GM19240 (cell line): Measurements from ENCODE around the gene RPS6KL1.

Experiments used
- DNase-seq: peaks from one replicate; pipeline ENCODE4 v3.0.0; 2011; ENCODE audit warnings: low spot score; ENCODE audit not compliant: insufficient read length

RPS6KL1 gene

GRCh38 chr14:74913986-74914573 lies 9.0 kb downstream of the RPS6KL1 start:
- no peak for DNase-seq

DNA sequence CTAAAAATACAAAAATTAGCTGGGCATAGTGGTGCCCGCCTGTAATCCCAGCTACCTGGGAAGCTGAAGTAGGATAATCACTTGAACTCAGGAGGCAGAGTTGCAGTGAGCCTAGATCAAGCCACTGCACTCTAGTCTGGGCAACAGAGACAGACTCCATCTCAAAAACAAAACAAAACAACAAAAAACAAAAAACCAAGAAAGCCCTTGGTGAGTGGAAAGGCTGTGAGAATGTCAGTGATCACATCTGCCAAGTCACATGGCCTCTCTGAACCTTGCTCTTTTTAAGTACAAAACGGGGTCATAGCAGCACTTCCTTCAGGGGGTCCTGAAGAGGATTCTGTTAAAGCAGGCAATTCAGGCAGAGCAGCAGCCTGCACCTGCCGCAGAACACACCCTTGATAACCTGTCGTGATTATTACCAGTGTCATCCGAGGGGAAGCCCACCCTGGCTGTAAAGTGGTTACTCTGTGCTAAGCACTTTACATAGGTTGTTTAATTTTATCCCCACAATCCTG lies 9.6 kb downstream of the RPS6KL1 start:
- DNase-seq, result no peak

DNA sequence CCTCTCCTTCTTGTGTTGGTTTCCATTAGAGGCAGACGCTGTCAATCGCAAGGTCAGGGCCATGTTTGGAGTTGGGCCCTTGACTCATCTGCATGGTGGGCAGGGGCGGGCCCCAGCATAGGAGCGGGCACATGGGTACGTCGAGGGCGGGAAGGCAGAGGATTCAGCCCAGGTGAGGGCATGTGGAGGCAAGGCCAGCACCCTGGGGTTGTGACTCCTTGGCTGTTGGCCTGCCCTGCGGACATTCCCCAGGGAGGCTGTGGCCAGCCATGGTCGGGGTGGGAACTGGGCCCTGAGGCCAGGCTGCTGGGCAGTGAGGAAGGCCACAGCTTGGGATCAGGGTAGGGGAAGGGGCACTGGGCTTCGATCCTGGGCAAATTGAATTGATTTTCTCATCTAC lies 10.3 kb downstream of the RPS6KL1 start:
- DNase-seq, result no peak

GRCh38 chr14:74912111-74912510 lies 10.9 kb downstream of the RPS6KL1 start:
- no peak for DNase-seq

- no peak for DNase-seq
Observed at GRCh38 chr14:74911704-74912103, 11.4 kb downstream of the RPS6KL1 start.

DNA sequence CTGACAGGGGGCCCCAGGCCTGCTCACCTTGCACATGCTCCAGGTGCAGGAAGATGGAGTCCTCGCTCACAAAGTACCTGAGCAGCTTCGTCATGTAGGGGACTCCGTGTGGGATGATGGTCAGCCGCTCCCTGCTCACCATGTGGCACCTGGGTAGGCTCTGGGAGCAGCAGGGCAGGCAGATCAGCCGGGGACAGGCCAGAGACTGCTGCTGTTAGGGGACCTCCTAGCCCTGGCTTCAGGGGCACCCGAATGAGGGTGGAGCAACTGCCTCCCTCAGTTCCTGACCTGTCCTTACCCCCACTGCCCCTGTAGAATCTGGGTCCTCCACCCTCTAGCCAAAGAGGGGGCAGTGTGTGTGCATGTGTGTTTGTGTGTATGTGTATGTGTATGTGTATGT lies 11.8 kb downstream of the RPS6KL1 start:
- no peak for DNase-seq

GRCh38 chr14:74910556-74910955 lies 12.5 kb downstream of the RPS6KL1 start:
- DNase-seq, result no peak

DNA sequence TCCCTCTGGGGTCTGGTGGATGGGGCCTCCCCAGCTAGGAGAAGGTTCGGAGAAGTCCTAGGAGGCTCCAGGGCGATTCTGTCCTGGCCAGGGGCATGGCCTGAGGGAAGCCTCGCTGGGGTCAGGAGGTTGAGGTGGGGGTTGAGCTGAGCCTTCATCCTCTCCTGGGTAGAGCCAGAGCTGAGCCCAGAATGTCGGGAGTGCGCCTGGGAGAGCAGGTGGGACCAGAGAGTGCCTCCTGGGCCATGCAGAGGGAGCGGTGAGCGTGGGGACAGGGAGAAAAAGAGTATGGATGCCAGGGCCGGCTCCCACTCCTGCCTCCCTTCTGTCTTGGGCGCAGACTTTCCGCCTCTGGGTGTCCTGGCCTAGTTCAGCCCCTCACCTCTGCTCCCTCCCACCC lies 13.1 kb downstream of the RPS6KL1 start:
- DNase-seq, result no peak

DNA sequence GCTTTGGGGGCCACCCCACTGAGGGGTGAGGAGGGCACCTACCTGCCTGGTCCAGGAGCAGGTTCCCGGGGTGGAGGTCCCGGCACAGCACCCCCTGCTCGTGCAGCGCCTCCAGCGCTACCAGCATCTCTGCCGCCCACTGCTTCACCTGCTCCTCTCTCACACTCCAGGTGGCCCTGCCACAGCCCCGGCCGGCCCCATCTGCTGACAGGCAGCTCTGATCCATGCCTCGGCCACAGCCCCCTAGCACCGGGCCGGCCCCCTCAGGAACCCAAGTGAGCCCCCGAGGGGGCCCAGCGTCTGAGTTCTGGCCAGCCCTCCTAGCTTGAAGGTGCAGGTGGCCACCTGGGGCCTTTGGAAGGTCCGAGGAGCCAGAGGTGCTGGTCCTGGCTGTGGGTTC lies 13.6 kb downstream of the RPS6KL1 start:
- no peak for DNase-seq

GRCh38 chr14:74908861-74909341 lies 14.2 kb downstream of the RPS6KL1 start:
- no peak for DNase-seq

DNA sequence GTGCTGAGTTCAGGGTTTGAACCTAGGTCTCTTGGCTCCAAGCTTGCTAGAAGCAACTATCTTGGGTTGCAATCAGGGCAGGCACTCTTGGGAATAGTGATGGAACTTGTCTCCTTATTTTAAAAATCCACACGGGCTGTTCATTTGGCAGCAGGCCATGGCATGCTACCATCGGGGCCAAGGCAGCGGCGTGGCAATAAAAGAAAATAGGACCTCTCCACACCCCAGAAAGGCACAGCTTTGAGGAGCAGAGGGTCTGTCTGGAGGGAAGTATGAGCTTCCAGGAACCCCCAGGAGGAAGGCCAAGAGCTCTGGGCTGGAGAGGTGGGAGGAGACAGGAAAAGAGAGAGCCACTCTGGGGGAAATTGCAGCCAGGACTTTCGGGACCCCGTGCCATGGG lies 15.3 kb downstream of the RPS6KL1 start:
- DNase-seq, result no peak

- no peak for DNase-seq
Observed at GRCh38 chr14:74906925-74907521, 16.0 kb downstream of the RPS6KL1 start.

GRCh38 chr14:74905595-74906142 lies 17.4 kb downstream of the RPS6KL1 start:
- peak; percentile 56 for DNase-seq

DNA sequence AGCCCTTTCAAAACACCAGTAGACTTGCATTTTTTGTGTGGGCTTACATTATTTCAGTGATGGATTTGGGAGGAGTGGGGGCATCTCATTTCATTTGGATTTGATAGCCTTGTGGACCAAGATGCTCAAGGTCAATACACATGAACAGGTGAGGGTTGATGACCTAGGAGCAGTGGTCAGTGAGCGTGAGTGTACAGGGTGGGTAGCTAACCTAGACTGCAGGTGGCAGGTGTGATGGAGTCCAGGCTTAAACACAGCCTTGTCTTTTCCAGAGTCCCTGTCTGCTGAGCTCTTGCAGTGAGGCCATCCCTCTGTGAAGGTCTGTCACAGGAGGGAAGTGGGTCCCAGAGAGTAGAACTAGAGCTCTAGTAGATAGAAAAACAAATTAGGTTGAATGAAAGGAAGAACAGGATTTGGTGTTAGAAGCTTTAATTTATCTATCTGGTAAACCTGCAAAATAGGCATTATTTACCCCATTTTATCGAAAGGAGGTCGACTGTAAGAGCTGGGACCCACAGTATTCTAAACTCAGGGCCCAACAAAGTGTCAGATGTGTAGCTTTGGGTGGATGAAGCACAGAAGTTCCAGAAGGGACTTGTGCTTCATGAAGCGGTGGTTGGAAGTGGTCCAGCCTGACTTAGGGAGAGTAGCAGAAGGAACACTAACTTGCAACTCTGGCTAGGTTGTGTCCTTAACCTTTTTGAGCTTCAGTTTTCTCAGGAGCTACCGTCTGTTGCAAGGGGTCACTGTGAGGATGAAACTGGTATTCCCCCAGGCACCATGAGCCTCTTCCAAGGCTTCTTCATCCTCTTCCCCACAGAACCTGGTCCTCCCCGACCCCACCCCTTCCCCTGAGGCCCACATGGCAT lies 18.2 kb downstream of the RPS6KL1 start:
- DNase-seq, result no peak

GRCh38 chr14:74902941-74903705 lies 19.9 kb downstream of the RPS6KL1 start:
- DNase-seq, result no peak

DNA sequence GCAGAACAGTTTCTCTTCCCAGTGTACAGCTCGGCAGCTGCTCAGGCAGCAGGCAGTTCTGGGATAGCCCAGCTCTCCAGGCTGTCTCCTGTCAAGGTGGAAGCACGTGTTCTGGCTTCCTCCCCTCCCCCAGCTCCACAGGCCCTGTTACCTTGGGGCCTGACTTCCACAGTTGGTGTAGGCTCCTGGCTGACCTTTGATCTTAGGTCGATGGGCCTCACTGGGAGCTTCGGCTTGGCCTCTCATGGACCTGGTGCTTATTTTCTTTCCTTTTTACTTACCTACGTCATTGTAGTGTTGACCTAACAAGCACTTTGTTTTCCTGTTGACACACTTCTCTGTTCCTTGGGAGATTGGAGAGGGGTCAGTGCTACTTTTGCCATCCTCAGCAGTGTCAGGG lies 24.4 kb downstream of the RPS6KL1 start:
- DNase-seq, result no peak

DNA sequence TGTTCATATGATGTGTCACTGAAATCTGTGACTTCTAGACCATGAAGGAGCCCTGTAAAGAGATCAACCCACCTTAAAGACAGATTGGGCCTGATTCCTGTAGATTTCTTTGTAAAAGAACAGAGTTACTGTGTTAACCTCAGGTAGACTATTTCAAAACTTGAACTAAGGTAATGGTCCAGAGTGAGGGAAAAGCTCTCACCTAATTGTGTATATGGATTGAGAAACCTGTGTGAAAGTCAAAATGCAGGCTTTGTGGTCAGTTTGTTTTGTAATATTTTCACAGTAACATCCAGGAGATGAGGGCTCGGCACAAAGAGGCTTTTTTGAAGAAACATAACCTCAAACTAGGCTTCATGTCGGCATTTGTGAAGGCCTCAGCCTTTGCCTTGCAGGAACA lies 25.0 kb downstream of the RPS6KL1 start:
- DNase-seq, result no peak

- DNase-seq, result no peak
Observed at GRCh38 chr14:74897642-74898041, 25.4 kb downstream of the RPS6KL1 start.

GRCh38 chr14:74896400-74896799 lies 26.7 kb downstream of the RPS6KL1 start:
- no peak for DNase-seq

DNA sequence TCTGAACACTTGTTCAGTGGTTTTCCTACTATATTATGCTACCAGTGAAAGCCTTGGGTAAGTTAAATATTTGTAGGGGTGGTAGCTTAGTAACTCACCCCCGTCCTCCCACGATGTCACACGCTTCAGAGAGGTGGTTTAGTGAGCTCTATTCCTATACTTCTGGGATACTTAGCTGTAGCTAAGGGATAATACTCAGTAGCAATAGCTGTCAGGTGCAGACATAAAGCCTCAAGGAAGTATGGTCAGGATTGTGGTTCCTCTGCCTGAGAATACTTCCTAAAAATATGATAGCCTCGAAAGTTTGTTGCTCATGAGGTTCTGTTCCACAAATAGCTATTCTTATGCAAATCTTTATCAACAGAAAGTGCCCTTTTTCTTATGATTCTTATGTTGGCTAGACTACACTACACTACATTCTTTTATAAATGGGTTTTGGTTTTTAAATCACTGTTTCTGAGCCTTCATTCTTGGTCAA lies 29.4 kb downstream of the RPS6KL1 start:
- DNase-seq, result no peak

GRCh38 chr14:74892745-74893144 lies 30.3 kb downstream of the RPS6KL1 start:
- DNase-seq, result no peak
